GM19035 (cell line): Measurements from ENCODE around the gene NABP1.

Experiments
- ATAC-seq: cut with Tn5 transposase; IDR thresholded peaks from one replicate; pipeline ENCODE4 v1.9.1; 2021; ENCODE audit not compliant: unreplicated experiment

Gene NABP1

DNA sequence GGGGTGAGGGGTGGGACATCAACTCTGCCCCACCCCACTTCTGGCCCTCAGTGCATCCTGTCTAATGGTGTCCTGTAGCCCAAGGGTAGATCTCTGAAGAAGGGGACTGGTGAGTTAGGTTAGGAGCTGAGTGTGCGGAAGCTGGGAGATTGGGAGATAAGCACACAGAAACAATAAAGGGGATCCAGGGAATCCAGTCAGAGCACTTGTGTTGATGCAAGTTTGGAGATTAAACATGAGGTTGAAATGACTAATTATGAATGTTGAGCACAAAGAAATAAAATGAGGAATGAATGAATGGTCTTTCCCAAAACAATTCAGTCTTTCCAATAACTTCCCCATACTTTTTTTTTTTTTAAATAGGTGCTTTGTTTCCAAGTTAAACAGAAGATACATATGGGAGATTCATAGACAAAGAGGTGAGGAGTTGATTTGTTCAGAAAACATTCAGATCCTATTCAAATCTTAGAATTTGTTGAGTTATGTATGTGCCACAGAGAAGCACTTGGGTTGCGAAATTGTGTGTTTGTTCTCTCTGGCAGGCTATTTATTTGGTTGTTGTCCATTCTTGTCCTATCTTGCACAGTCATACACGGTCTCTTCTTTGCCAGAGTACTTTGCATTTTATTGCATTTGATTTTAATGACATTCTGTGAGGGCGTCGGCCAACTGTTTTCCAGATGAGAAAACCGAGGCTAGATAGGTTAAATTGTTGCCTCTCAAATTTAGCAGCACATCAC is 31.6 kb upstream of the NABP1 start:
- no peak for ATAC-seq

GRCh38 chr2:191649519-191649918 is 28.4 kb upstream of the NABP1 start:
- no peak for ATAC-seq

- peak; percentile 97 for ATAC-seq
These were observed 26.8 kb upstream of the NABP1 start for GRCh38 chr2:191650896-191651773.

GRCh38 chr2:191653667-191654391 is 24.1 kb upstream of the NABP1 start:
- no peak for ATAC-seq

DNA sequence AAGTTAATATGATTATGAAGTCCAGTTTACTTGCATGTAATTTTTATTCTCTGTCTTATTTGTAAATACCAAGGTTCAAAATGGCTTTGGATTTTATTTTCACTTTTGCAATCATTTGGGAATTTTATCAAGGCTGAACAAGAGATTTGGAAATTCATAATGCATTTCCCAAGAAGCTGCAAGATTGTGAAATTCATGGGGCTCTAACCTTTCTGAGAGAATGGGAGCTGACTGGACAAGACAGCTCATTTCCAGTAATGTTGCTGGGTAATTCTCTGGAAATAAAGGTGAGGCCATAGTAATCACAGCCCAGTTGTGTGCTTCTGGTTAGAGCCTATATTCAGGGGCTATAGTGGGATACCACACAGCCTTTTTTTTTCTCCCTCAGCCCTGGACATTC is 21.5 kb upstream of the NABP1 start:
- no peak for ATAC-seq

- no peak for ATAC-seq
These were observed 21.1 kb upstream of the NABP1 start for GRCh38 chr2:191656792-191657191.

DNA sequence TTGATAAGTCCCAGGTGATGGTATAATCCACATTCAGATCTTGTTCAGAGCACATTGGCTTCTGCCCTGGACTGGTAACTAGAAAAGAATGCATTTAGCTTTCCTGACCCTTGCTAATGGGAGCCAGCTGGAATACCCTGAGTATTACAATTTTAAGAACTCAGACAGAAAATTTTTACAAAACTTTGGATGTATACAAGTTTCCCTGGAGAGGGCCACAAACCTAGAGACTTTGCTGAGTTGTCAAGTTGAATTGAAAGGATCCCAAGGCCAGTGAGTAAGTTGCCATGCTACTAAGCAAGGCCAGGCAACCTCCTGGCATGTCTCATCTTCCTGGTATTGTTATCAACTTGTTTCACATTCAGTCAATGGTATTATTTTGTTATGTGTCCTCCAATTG is 20.0 kb upstream of the NABP1 start:
- ATAC-seq: no peak

GRCh38 chr2:191659198-191659597 is 18.7 kb upstream of the NABP1 start:
- ATAC-seq: no peak

DNA sequence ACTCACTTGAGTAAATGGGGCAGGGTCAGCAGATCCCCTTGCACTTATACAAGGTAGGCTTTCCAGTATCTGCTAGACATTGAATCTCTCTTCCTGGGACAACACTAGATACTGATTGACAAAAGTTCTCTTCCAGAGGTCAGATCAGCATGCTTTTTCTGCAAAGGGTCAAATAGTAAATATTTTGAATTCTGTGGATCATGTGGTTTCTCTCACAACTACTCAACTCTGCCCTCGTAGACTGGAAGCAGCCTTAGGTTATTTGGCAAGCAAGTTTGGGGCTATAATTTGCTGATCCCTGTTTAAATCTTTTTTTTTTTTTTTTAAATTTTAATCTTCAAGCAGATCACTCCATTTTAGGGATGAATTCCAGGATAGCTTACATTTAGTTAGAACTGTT is 17.4 kb upstream of the NABP1 start:
- no peak for ATAC-seq

DNA sequence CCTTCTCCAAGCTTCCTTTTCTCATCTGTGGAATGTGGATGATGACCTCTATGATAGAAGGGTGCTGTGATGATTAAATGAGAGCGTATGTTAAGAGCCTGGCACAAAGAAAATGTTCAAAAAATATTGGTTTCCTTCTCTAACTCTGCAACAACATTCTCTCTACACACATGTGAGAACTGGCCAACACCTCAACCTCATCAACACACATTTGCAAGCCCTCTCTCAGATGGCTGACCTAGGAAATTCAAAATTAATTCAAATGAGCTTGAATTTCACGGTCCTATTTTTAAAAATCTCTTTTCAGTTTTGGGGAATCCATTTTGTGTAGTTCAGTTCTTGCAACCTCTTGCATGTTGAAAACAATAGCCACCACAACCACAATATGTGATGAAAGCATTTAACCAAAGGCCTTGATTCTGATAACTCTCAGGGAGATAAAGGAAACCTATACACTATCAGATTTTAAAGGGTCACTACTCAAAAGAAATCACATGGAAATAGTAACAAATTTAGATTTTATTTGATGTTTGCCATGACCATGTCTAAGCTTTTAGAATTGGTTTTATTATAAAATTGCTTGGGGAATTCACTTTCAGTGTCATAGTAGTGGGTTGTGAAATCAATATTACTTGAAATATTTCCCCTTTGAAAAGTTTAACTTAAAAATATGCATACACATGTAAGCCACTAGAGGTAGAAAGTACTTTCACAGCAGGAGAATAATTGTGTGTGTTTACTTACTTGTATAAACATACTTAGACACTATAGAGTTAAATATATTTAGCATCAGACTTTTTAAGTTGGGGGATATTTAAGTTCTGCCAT is 16.6 kb upstream of the NABP1 start:
- peak; percentile 54 for ATAC-seq

DNA sequence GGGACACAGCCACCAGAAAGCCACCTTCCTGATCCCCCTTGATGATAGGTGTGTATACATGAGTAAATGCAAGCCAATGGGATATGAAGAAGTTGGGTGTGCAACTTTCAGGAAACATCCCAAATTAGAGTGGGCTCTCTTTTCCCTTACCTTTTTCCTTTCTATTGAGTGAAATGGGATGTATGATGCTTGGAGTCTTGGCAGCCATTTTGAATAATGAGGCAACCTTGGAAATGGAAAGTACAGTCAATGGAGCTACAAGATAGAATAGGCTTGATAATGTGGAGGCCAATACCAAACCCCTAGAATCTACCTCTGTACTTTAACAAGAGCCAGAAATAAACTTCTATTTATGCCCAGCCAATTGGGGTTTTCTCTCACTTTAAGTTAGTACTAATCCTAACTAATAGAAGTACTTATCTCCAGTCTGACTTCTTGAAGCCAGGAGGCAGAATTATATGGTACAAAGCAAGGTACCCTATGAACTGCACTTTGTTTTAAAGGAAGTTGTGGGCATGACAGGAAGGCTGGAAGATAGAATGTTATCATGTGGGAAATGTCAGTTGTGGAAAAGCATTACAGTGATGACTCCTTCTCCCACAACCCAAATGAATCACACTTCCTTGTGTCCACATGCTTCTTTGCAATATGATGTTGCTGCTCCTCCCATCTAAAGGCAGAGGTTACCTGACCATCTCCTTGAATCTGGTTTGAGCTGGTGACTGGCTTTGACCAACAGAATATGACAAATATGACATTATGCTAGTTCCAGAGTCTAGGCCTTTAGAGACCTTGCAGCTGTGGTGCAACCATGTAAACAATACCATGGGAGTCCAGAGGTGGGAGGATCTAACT is 12.9 kb upstream of the NABP1 start:
- no peak for ATAC-seq

- ATAC-seq: no peak
These were observed 11.7 kb upstream of the NABP1 start for GRCh38 chr2:191666226-191666625.

DNA sequence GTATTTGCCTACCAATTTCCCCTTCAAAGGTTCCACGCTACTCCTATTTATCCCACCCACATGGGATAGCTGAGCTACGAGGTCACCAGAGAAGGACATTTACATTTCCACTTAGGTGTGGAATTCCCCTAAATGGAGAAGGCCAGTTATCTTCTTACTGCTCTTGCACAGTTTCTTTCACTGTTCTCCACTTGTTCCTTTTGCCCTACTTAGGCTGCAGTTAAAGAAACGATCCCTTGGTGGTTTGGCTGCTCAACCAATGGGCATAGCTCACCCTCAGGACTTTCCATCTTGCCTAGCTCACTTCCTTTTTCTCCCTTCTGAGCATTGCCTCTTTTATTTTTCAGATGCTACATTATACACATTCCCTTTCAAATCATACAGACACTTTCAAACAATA is 11.2 kb upstream of the NABP1 start:
- peak; percentile 72 for ATAC-seq

DNA sequence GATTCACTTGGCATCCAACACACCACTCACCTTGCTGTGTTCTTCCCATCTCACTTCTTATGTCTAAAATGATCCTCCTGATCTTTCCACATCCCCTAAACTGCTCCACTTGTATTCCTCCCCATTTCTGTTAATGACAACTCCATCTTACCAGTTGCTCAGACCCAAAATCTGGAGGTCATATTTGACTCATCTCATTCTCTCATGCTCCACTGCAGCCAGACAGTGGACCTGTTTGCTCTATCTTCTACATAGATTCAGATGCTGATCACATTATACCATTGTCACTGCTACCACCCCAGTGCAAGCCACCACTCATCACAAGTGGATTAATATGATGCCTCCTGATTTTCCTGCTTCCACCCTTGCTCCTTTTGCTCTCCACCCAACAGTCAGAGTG is 7.9 kb upstream of the NABP1 start:
- ATAC-seq: peak; percentile 47

GRCh38 chr2:191670787-191671186 is 7.1 kb upstream of the NABP1 start:
- ATAC-seq: no peak

- ATAC-seq: peak; percentile 53
These were observed 1.9 kb upstream of the NABP1 start for GRCh38 chr2:191675807-191676721.

DNA sequence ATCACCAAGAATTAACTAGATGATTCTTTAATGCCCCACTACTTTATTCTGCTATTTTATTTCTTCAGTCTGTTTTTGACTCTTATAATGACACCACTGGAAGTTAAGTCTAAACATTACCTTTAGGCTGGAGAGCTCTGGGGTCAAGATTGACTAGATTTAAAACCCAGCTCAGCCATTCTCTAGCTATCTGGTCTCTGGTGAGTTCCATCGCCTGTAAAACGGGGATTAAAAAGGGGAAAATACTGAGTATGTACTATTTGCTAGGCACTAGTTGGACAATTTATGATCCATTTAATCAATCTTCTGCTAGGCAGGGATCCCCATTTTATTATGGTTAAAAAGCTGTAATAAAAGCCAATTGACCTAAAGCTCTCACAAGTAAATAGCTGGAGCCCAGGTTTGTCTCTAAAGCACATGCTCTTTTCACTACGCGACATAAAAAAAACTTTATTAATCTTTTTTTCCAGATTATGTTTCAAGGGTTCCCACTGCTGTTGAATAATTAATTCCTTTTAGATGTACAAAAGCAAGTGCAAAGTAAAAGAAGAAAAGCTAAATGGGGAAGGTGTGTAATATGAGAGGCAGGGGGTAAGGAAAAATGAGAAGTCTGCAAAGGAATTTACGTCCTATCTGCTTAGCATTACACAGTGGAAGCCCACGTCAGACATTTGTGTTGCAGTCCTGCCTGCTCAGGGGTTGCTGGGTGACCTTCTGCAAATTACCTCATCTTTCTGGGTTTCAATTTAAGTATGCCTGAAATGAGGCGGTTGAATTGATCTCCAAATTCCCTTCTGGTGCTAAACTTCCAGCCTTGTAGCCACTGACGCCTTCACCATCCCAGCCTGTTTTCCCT is 918 bp upstream of the NABP1 start:
- peak; percentile 23 for ATAC-seq
